SU-DHL-6 (cell line): ENCODE measurements around the gene DEPDC7.

ENCODE experiments used
- H2AFZ ChIP-seq: fragments of 200-600 bp; sonication (generic); 2 replicates; pipeline ENCODE4 v1.6.1; 2014; ENCODE audit warnings: low read depth, mild to moderate bottlenecking, moderate library complexity, mixed read lengths, antibody characterized with exemption, low read length; ENCODE audit not compliant: severe bottlenecking
- H3F3A ChIP-seq: fragments of 200-600 bp; shearing (Covaris generic); 2 replicates; pipeline ENCODE4 v1.6.0; 2016; ENCODE audit warnings: antibody characterized with exemption, mild to moderate bottlenecking; ENCODE audit not compliant: insufficient read depth
- H3K27ac ChIP-seq: fragments of 200-600 bp; sonication (generic); 2 replicates; pipeline ENCODE4 v1.5.1; 2016; ENCODE audit warnings: low read depth, mild to moderate bottlenecking, low read length, moderate library complexity, mixed read lengths
- H3K27me3 ChIP-seq: fragments of 200-600 bp; sonication (generic), shearing (Covaris generic); 2 replicates; pipeline ENCODE4 v1.6.0; 2014; ENCODE audit warnings: mild to moderate bottlenecking, low read length
- H3K36me3 ChIP-seq: fragments of 200-600 bp; sonication (generic); 2 replicates; pipeline ENCODE4 v1.6.1; 2014; ENCODE audit warnings: mild to moderate bottlenecking, low read length, mixed read lengths
- H3K4me2 ChIP-seq: fragments of 300-600, 200-600 bp; shearing (Covaris generic), sonication (generic); 2 replicates; pipeline ENCODE4 v1.6.0; 2014; ENCODE audit warnings: low read length, low read depth, mild to moderate bottlenecking; ENCODE audit not compliant: poor library complexity, severe bottlenecking
- H3K4me3 ChIP-seq: fragments of 200-600 bp; sonication (generic); 2 replicates; pipeline ENCODE4 v1.5.1; 2014; ENCODE audit warnings: antibody characterized with exemption, low read length, mild to moderate bottlenecking, mixed read lengths; ENCODE audit not compliant: insufficient read depth, poor library complexity, severe bottlenecking
- H3K79me2 ChIP-seq: fragments of 200-600 bp; sonication (generic); 2 replicates; pipeline ENCODE4 v1.6.1; 2014; ENCODE audit warnings: mild to moderate bottlenecking, low read length, moderate library complexity; ENCODE audit not compliant: insufficient read depth
- H3K9ac ChIP-seq: fragments of 200-600 bp; sonication (generic); 2 replicates; pipeline ENCODE4 v1.7.0; 2014; ENCODE audit warnings: mild to moderate bottlenecking, low read length
- H3K9me2 ChIP-seq: fragments of 200-600 bp; sonication (generic); replicated peaks from 2 replicates; pipeline ENCODE4 v1.6.1; 2014; ENCODE audit warnings: low read length; ENCODE audit not compliant: insufficient read depth
- H3K9me3 ChIP-seq: fragments of 200-600 bp; sonication (generic); 2 replicates; pipeline ENCODE4 v1.6.1; 2014; ENCODE audit warnings: low read length, mixed read lengths; ENCODE audit not compliant: insufficient read depth
- H4K20me1 ChIP-seq: fragments of 200-600 bp; sonication (generic); 2 replicates; pipeline ENCODE4 v1.6.1; 2014; ENCODE audit warnings: low read depth, mild to moderate bottlenecking, antibody characterized with exemption, low read length, moderate library complexity, mixed read lengths
- EZH2phosphoT487 ChIP-seq: fragments of 200-600 bp; sonication (generic), shearing (Covaris generic); conservative IDR thresholded peaks from 2 replicates; pipeline ENCODE4 v1.6.1; 2018; ENCODE audit warnings: mild to moderate bottlenecking, antibody characterized with exemption, low read length, moderate library complexity, mixed read lengths
- TF ChIP-seq, protein P1 (sequence below): fragments of 200-600 bp; sonication (generic); IDR thresholded peaks from one replicate; pipeline ENCODE4 v1.5.1; 2017; ENCODE audit warnings: antibody characterized with exemption, mild to moderate bottlenecking, low read length, moderate library complexity; ENCODE audit not compliant: insufficient read depth, poor library complexity, severe bottlenecking

Gene DEPDC7

DNA sequence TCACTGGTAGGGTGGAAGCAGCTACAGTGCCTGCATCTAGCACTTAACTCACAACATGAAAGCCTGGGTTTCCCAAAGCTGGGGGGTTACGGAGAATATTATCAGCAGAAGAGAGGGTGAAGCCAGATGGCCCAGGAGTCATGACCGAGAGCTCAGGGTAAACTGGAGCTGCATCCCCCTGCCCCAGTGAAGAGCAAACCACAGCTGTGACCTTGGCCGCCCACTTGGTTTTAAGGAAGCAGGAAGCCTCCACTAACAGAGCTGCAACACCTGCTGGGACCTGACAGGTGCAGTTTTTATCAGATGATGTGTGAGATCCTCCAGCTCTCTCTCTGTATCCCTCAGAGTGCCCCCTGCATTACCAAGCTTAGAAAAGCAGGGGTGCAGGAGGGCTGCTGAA lies 44.6 kb downstream of the DEPDC7 start:
- Histone ChIP-seq H2AFZ (no peak overlapping the region), H4K20me1 (no peaks in the 10 kb centered on the region), H3K27ac (no peak overlapping the region), H3K36me3 (no peaks in the 10 kb centered on the region), H3K9me2 (no peaks in the 10 kb centered on the region), H3F3A (no peaks in the 10 kb centered on the region), H3K4me3 (no peak overlapping the region), H3K9me3 (no peaks in the 10 kb centered on the region), H3K4me2 (no peak overlapping the region), H3K9ac (no peak overlapping the region), H3K79me2 (no peaks in the 10 kb centered on the region), H3K27me3 (no peaks in the 10 kb centered on the region)
- TF ChIP-seq, protein P1, sequence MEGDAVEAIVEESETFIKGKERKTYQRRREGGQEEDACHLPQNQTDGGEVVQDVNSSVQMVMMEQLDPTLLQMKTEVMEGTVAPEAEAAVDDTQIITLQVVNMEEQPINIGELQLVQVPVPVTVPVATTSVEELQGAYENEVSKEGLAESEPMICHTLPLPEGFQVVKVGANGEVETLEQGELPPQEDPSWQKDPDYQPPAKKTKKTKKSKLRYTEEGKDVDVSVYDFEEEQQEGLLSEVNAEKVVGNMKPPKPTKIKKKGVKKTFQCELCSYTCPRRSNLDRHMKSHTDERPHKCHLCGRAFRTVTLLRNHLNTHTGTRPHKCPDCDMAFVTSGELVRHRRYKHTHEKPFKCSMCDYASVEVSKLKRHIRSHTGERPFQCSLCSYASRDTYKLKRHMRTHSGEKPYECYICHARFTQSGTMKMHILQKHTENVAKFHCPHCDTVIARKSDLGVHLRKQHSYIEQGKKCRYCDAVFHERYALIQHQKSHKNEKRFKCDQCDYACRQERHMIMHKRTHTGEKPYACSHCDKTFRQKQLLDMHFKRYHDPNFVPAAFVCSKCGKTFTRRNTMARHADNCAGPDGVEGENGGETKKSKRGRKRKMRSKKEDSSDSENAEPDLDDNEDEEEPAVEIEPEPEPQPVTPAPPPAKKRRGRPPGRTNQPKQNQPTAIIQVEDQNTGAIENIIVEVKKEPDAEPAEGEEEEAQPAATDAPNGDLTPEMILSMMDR, result no peak
- TF ChIP-seq EZH2phosphoT487, result no peak

DNA sequence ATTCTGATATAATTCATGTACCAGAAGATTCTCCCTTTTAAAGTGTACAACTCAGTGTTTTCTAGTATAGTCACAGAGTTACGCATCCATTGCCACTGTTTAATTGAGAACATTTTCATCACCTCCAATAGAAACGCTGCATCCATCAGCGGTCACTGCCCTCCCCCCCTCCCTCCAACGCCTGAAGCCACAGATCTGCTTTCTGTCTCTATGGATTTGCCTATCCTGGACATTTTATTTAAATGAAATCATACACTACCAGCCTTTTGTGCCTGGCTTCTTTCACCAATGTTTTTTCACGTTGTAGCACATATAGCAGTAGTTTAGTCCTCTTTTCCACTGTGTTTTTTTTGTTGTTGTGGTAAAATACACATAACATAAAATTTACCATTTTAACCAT lies 46.5 kb downstream of the DEPDC7 start:
- Histone ChIP-seq H2AFZ (no peak overlapping the region), H4K20me1 (no peaks in the 10 kb centered on the region), H3K9ac (no peak overlapping the region), H3K36me3 (no peaks in the 10 kb centered on the region), H3K4me2 (no peak overlapping the region), H3K4me3 (no peak overlapping the region), H3K27me3 (no peaks in the 10 kb centered on the region), H3K27ac (no peak overlapping the region), H3K79me2 (no peaks in the 10 kb centered on the region), H3F3A (no peaks in the 10 kb centered on the region), H3K9me2 (no peaks in the 10 kb centered on the region), H3K9me3 (no peaks in the 10 kb centered on the region)
- no peak for TF ChIP-seq EZH2phosphoT487
- TF ChIP-seq, protein P1, result no peak

DNA sequence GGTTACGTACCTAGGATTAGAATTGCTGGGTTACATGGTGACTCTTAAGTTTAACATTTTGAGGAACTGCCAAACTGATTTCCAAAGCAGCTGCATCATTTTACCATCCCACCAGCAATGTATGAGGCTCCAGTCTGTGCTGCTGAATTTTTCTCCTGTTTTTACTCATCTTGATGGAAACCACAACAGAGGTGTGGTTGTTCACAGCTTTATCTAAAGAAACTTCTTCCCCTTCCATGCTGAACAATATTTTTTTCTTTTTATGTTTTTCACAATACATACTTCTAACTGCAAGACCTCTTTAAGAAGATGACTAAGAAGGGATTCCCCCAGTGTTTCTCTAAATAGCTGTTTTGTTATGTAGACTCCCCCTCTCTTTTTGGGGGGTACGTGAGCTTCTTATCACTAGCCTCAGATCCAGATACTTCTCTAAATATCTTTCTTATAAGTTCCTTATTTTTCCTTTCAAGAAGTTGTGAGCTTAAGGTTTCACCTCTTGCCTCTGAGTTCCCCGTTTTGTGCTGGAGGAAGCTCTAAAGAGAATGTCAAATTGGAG lies 47.7 kb downstream of the DEPDC7 start:
- TF ChIP-seq, protein P1, result no peak
- TF ChIP-seq EZH2phosphoT487, result no peak
- H3K4me2 ChIP-seq, result no peak overlapping the region
- H3K4me3 ChIP-seq, result no peak overlapping the region
- H4K20me1 ChIP-seq, result no peaks in the 10 kb centered on the region
- H3K9me2 ChIP-seq, result no peaks in the 10 kb centered on the region
- no peak overlapping the region for H3K9ac ChIP-seq
- H3K27ac ChIP-seq, result no peak overlapping the region
- no peaks in the 10 kb centered on the region for H3K79me2 ChIP-seq
- no peaks in the 10 kb centered on the region for H3K9me3 ChIP-seq
- H3F3A ChIP-seq, result no peaks in the 10 kb centered on the region
- H3K36me3 ChIP-seq, result no peaks in the 10 kb centered on the region
- no peak overlapping the region for H2AFZ ChIP-seq
- H3K27me3 ChIP-seq, result no peaks in the 10 kb centered on the region
